ENCODE data around the gene UQCC5.
A peak's percentile ranks its signal among the peaks of the same experiment; 100 is the strongest.

The UQCC5 gene

GRCh38 chr3:52536369-52537164 is at the start of gene UQCC5:
Gene UQCC5 (plus strand): TSS chr3:52536605. CDS start chr3:52536756, 151 bp downstream.
- ATAC-seq: peak; percentile 93

DNA sequence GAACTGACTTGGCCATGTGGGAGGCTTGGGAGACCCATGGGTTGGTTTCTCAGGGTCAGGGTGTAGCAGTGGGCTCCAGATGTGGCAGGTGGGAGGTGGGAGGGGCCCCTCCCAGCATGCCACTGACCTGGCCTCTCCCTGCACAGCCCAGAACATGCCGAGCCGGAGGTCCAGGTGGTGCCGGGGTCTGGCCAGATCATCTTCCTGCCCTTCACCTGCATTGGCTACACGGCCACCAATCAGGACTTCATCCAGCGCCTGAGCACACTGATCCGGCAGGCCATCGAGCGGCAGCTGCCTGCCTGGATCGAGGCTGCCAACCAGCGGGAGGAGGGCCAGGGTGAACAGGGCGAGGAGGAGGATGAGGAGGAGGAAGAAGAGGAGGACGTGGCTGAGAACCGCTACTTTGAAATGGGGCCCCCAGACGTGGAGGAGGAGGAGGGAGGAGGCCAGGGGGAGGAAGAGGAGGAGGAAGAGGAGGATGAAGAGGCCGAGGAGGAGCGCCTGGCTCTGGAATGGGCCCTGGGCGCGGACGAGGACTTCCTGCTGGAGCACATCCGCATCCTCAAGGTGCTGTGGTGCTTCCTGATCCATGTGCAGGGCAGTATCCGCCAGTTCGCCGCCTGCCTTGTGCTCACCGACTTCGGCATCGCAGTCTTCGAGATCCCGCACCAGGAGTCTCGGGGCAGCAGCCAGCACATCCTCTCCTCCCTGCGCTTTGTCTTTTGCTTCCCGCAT is 49.2 kb upstream of the UQCC5 start:
- no peak for ATAC-seq

- ATAC-seq: no peak
Observed at GRCh38 chr3:52487788-52488691, 48.4 kb upstream of the UQCC5 start.

- ATAC-seq: no peak
Observed at GRCh38 chr3:52488746-52489145, 47.7 kb upstream of the UQCC5 start.

GRCh38 chr3:52489453-52489852 is 47.0 kb upstream of the UQCC5 start:
- no peak for ATAC-seq

GRCh38 chr3:52490035-52490938 is 46.1 kb upstream of the UQCC5 start:
- no peak for ATAC-seq

DNA sequence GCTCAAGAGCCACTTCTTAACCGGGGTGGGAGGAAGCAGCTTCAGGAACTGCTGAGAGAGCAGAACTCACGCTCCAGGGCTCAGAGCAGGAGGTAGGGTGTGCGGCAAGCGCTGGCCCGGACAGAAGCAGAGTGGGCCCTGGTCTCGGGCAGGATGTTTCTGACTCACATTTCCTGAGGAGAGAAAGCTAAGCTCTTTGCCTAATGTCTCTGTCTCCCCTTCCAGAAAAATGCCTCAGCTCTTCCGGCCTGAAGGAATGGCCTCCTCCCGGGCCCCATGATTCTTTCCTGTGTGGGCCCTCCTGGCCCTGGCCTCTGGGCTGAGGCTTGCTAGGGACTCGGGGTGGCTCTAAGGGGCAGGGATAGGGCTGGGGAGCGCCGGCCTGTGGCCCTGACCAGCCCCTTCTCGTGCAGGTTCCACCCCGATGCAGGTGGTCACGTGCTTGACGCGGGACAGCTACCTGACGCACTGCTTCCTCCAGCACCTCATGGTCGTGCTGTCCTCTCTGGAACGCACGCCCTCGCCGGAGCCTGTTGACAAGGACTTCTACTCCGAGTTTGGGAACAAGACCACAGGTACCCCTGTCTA is 45.4 kb upstream of the UQCC5 start:
- no peak for ATAC-seq

- no peak for ATAC-seq
Observed at GRCh38 chr3:52492059-52492458, 44.3 kb upstream of the UQCC5 start.

DNA sequence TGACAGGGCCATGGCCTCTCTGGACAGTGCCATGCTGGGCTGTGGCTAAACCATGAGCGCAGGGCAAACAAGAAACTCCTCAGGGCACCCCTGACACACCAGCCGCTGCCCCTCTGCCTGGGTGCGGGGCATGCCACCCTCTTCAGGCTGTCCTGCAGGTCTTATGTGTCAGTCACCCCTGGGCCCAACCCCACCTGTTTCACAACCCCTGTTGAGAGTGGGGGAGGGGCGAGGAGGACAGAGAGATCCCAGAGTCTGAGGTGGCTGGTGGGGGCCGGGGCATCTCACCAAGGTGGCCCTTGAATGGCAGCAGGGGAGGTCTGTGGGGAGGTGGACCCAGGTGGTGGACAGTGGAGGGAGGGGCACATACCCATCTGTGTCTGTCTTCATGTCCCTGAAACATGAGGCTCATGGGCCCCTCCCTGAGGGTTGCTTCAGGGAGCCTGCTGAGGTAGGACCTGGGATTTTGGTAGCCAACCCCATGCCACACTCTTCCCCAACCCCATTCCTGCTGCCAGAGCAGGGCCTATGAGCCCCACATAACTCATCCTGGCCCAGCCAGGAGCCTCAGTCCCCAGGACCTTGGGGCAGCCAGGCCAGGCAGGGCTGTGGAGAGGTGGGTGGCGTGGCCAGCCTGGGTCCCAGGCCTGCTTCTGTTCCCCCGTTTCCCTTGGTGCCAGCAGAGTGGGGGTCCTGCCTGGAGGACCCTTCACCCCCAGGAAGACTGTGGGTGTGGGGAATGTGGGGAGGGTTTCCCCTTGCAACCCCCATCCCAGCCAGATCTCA is 43.0 kb upstream of the UQCC5 start:
- no peak for ATAC-seq

DNA sequence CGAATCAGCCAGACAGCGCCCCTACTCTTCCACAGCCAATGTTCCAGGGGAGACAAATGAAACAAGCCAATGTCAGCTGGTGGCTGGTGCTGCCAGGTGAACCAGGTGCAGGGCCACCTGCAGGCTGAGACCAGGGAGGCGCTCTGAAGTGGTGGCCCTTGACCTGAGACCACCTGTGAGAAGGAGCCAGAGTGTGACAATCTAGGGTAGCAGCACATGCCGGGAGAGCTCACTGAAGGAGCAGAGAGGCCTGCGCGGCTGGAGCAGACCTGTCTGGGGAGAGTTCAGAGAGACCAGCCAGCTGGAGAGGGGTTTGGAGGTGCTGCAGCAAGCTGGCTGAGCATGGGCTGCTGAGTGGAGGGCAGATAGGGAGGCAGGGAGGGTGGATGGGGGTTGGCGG is 42.0 kb upstream of the UQCC5 start:
- no peak for ATAC-seq

- ATAC-seq: no peak
Observed at GRCh38 chr3:52494886-52495495, 41.4 kb upstream of the UQCC5 start, which contains the start of gene STAB1. Gene STAB1 (plus strand): TSS chr3:52495338. CDS start chr3:52495414, 76 bp downstream.

GRCh38 chr3:52495777-52496602 is 40.4 kb upstream of the UQCC5 start:
- ATAC-seq: no peak

GRCh38 chr3:52498137-52499054 is 38.0 kb upstream of the UQCC5 start:
- no peak for ATAC-seq

- no peak for ATAC-seq
Observed at GRCh38 chr3:52501046-52501445, 35.4 kb upstream of the UQCC5 start.

DNA sequence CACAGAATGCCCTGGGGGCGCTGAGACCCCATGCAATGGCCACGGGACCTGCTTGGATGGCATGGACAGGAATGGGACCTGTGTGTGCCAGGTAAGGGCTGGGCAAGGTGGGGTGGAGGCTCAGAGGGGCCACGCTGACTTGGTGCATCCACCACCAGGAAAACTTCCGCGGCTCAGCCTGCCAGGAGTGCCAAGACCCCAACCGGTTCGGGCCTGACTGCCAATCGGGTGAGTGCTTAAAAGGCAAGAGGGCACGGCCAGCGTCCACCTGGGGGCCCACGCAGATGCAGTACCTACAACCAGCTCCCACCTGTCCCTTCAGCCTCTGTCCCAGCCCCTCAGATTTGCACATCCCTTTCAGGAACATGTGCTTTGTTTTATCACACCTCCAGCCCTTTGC is 34.4 kb upstream of the UQCC5 start:
- no peak for ATAC-seq

DNA sequence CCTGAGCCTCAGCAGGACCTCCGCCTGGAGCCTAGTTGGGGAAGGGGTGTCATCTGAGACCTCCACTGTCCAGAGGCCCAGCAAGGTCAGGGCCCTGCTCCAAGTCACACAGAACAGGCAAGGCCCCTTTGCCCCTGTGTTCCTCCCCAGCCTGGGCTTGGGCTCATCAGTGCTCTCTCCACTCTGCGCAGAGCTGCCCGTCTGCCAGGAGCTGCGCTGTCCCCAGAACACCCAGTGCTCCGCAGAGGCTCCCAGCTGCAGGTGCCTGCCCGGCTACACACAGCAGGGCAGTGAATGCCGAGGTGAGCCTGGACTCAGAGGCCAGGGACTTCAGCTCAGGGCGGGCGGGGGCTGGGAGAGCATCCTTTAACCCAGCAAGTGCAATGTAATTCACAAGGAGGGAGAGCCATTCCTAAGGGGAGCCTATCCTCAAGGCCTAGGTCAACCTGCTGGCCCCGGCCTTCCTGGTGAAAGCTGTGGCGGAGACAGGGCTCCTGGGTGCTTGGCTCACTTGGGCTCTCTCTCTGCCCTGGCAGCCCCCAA is 33.5 kb upstream of the UQCC5 start:
- no peak for ATAC-seq

- ATAC-seq: no peak
Observed at GRCh38 chr3:52503788-52504424, 32.5 kb upstream of the UQCC5 start.
